ENCODE results near the gene CORO2A. TPM values are rescaled to one million over a fixed set of nuclear protein-coding genes. Genes with fewer than 3 reads are reported as not detected.

Gene CORO2A
- total and polyA plus RNA-seq, 2 of the 8 experiments (the other 6 are each of a cell fraction or from before 2014, with no cell fraction given), result 13.7 to 27.9 TPM

GRCh38 chr9:98081477-98082219 is 110.8 kb downstream of the CORO2A start (continued):
- TF ChIP-seq CHD7 (IDR thresholded peaks at IDR 0.05; ENCODE audit: insufficient replicate concordance, low read length) (no peak), TAF7 (optimal IDR thresholded peaks at IDR 0.05; ENCODE audit: borderline replicate concordance, low read depth, low read length) (no peak), TBP (IDR thresholded peaks at IDR 0.05; ENCODE audit: low read depth, low read length) (no peak), GTF2F1 (IDR thresholded peaks at IDR 0.05; ENCODE audit: borderline replicate concordance, low read depth, low read length) (no peak), NRF1 (IDR thresholded peaks at IDR 0.05; ENCODE audit: low read depth, low read length) (no peak)
